Activated T-cell treated with anti-CD3 and anti-CD28 coated beads, Interleukin-2, amount 50 U/mL, for 48 hours (primary cell): ENCODE results near the gene PDCD11.
"Not testable (repeated sequence)": the region's sequence is repeated elsewhere in the genome, so short reads cannot be mapped to it uniquely, and the experiment has no call there.

Source experiments
- DNase-seq, 2 experiments: peaks; one replicate each; pipeline ENCODE4 v3.0.0-alpha.2; 2020

PDCD11 gene

DNA sequence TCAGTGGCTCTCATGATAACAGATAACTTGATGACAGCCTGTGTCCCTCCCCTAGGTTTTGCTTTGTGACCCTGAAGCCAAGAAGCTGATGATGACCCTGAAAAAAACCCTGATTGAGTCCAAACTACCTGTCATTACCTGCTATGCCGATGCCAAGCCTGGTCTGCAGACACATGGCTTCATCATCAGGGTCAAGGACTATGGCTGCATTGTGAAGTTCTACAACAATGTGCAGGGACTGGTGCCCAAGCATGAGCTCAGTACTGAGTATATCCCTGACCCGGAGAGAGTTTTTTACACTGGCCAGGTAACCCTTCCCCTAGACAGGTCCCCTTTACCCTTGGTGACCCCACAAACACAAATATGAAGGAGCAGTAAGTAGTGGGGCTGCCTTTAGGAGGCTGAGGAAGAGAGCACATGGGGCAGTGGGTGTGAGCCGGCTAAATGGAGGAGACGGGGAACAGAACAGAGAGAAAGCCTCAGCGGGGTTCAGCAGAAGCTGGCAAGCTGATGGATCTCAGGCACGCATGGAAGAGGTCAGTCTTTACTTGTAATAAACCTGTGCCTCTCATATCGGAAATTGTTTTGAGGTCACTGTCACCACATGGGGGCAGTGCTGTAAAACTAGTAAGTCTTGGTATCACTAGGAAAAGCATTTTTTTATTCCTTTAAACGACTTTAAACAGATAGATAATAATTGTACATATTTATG is 20.2 kb downstream of the PDCD11 start:
- peak; percentile 51 to 53 for DNase-seq

DNA sequence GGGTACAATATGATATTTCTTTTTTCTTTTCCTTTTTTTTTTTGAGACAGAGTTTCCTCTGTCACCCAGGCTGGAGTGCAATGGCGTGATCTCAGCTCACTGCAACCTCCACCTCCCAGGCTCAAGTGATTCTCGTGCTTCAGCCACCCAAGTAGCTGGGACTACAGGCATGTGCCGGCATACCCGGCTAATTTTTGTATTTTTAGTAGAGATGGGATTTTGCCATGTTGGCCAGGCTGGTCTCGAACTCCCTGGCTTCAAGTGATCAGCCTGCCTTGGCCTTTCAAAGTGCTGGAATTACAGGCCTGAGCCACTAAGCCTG is 20.7 kb downstream of the PDCD11 start:
- DNase-seq, result not testable (repeated sequence)

- DNase-seq, result no peak
Observed at GRCh38 chr10:103417601-103418000, 21.2 kb downstream of the PDCD11 start.

- DNase-seq, result no peak
Observed at GRCh38 chr10:103419101-103419500, 22.7 kb downstream of the PDCD11 start.

DNA sequence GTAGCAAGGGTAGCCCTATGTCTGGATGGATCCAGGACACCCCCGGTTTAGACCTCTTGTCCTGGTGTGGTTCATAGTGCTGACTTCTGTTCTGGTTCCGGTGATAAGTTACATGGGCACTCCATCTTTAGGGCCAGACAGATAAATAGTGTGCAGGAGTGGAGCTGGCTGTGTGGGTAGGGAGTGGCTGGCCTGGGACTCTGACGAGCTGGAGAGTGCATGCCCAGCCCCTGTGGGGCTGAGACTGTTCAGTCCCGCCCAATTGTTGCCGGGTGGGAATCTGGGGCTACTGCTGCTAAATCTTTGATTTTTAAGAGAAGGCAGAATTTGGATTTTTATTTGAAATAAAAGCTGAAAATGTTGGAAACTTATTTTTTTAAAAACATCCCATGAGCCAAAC is 27.3 kb downstream of the PDCD11 start:
- DNase-seq, result no peak

DNA sequence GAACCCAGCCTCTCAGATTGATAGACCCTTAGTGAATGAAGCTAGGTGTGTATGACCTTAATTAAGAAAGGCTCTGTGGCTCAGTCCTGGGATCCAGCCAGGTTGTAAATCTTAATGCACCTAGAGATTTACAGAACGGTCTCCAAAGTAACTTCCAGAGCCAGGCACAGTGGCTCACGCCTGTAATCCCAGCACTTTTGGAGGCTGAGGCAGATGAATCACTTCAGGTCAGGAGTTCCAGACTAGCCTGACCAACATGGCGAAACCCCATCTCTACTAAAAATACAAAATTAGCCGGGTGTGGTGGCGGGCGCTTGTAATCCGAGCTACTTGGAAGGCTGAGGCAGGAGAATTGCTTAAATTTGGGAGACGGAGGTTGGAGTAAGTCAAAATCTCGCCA is 31.4 kb downstream of the PDCD11 start:
- no peak for DNase-seq

- no peak for DNase-seq
Observed at GRCh38 chr10:103428989-103429643, 32.7 kb downstream of the PDCD11 start.

DNA sequence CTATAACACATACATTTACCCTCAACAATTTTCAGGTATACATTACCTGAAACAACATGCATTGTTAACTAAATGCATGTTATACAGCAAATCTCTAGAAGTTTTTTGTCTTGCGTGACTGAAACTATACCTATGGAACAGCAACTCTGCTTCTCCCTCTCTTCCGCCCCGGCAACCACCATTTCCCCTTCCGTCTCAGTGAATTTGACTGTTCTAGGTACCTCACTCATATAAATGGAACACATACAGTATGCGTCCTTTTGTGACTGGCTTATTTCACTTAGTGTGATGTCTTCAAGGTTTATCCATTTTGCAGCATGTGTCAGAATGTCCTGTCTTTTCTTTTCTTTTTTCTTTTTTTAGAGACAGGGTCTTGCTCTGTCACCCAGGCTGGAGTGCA is 33.2 kb downstream of the PDCD11 start:
- no peak for DNase-seq

DNA sequence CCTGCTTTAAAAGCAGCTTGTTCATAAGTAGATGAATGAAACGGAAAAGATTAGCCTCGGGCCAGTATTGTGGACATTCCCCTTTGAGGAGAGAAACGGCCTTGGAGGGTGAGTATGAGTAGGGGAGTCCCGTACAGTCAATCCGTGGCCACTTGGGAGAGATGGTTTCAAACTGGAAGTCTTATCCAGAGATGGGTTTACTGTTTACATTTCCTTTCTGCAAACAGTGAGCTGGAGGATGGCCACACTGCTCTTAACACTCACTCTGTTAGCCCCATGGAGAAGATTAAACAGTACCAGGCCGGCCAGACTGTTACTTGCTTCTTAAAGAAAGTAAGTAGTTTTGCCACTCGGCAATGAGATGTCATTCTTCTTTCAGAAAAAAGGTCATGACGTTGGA is 35.5 kb downstream of the PDCD11 start:
- no peak for DNase-seq

GRCh38 chr10:103433858-103434257 is 37.4 kb downstream of the PDCD11 start:
- DNase-seq, result no peak

DNA sequence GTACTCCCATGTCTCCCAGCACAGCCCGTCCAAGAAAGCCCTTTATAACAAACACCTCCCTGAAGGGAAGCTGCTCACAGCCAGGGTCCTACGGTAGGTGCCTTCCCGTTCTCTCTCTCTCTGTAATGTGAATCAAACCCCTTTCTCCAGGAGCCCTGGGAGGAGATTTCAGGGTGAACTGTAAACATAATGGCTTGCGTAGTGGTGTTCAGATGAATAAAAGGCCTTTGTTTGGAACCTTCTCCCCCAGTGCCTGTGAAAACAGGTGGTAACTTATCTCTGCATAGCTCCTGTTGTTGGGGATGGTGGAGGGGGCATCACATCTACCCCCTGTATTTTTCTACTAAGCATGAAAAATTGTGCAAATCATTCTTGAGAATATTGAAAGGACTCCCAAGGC is 43.4 kb downstream of the PDCD11 start:
- no peak for DNase-seq

DNA sequence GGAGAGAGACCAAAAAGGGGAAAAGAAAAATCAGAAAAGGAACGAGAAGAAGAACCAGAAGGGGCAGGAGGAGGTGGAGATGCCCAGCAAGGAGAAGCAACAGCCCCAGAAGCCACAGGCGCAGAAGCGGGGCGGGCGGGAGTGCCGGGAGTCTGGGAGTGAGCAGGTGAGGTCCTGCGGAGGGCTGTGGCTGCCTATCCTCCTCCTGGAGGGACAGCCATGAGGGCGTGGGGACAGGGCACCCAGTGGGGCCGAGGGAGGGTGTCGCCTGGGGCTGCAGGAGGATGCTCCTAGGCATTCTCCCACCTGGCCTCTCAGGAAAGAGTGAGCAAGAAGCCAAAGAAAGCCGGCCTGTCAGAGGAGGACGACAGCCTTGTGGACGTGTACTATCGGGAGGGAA is 44.0 kb downstream of the PDCD11 start:
- no peak for DNase-seq

DNA sequence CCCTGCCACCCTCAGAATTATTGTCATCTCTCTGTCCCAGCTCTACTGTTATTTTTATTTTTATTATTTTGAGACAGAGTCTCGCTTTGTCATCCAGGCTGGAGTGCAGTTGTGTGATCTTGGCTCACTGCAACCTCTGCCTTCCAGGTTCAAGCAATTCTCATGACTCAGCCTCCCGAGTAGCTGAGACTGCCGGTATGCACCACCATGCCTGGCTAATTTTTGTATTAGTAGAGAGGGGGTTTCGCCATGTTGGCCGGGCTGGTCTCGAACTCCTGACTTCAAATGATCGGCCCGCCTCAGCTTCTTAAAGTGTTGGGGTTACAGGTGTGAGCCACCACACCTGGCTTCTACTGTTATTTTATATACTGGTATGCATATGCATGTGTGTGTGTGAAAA is 44.8 kb downstream of the PDCD11 start:
- DNase-seq, result no peak

DNA sequence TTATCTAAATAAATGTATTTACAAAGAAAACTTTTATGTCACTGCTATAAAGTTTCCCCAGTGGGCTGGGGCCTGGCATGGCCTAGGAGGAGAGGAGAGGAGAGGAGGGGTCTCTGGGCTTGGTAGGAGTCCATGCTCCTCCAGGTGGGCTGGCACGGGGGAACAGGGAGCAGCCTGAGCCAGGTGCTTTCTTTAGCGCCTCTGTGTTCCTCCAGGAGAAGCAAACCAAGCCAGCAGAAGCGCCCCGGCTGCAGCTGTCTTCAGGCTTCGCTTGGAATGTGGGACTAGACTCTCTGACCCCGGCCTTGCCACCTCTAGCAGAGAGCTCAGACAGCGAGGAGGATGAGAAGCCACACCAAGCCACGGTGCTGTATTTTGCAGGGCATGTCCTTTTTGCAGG is 45.2 kb downstream of the PDCD11 start:
- no peak for DNase-seq

DNA sequence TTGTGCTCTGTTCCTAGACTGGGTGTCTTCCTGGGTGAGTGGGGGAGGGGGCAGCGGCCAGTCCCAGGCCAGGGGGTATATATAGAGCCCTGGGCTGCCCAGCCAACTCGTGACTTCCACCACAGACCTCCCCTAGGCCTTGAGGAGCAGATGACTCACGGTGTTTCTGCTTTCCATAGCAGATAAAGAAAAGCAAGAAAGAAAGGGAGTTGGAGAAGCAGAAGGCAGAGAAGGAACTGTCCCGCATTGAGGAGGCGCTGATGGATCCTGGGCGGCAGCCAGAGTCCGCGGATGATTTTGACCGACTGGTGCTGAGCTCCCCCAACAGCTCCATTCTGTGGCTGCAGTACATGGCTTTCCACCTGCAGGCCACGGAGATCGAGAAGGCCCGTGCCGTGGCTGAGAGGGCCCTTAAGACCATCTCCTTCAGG is 45.6 kb downstream of the PDCD11 start:
- DNase-seq, result no peak

GRCh38 chr10:103443475-103444185 is 47.2 kb downstream of the PDCD11 start:
- DNase-seq, result no peak

- no peak for DNase-seq
Observed at GRCh38 chr10:103444478-103444877, 48.1 kb downstream of the PDCD11 start.

- no peak for DNase-seq
Observed at GRCh38 chr10:103445366-103445765, 48.9 kb downstream of the PDCD11 start.

GRCh38 chr10:103445767-103446567 is 49.5 kb downstream of the PDCD11 start:
- no peak for DNase-seq

DNA sequence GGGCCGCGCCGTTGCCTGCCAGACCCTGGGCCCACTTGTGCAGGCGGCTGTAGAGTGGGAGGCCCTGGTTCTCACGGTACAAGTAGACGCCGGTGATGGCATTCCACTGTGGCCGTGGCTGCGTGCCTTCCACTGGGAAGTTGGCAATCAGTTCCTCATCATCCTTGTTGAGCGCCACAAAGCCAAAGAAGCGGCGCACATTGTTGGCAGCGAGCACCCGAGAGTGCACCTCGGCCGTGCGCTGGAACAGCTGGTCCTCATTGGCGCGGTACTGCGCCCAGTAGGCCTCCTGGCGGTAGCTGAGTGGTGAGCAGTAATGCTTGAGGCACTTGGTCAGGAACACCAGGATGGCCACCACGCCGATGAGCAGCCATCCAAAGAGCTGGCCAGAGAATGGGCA is 50.8 kb downstream of the PDCD11 start:
- no peak for DNase-seq

GRCh38 chr10:103448746-103449145 is 52.3 kb downstream of the PDCD11 start:
- DNase-seq, result no peak

GRCh38 chr10:103449208-103450144 is 53.0 kb downstream of the PDCD11 start:
- no peak for DNase-seq
